ENCODE measurements around the gene NEAT1. TPM values are rescaled to one million over a fixed set of nuclear protein-coding genes. Genes with fewer than 3 reads are reported as not detected.

NEAT1 gene
- total and polyA plus RNA-seq, 2 of the 8 experiments (the other 6 are each of a cell fraction or from before 2014, with no cell fraction given): 2.4 to 10.7 TPM

DNA sequence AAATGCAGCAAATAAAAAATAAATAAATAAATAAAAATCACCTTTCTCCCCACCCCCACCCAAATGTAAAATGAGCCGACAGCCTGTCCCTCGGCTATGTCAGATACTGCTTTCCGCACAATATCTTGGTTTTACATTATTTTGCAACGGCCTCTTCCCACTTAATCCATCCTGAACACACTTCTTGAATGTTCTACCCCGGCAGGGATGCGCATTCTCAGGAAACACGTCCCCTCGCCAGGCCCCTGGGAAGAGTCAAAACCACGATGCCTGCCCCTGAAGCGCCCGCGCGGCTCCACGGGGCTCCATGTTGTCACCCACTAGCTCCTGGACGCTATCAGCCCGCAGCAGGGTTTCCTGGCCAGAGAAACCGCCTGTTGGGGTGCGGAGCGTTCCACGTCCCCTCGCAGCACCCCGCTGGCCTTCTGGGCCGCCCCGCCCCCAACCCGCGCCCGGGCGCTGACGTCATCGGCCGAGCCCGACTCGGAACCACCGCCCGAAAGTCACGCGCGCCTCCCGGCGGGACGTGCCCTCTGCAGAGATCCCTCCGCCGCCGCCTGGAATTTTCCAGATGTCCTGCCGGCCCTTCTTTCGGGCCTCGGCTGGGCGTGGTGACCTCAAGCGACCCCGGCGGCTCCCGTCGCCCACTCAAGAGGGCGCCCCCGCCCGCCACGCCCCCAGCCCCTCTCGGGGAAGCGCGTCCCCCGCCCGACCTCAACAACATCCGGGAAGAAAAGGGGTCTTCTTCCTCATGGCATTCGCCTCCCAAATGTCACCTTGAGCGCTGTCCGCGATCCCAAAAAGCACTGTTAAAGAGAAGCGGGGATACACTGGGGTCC is 585 bp upstream of the NEAT1 start:
- H3K4me2 ChIP-seq (ENCODE audit: insufficient read depth in 1 of 2, low read depth in 2 of 2, low read length in 2 of 2): peak overlapping the region; percentile 62 to 85
- peaks cover 35 to 72% (median 48%) of the 10 kb centered on the region in 4 experiments for H3K4me1 ChIP-seq (replicated peaks in 1 of 4; ENCODE audit: control insufficient read depth in 3 of 4, insufficient read depth in 4 of 4, low read length in 3 of 4)
- peak overlapping the region; percentile 91 for H2BK12ac ChIP-seq (ENCODE audit: low read depth, low read length)
- FAIRE-seq (no peak), DNase-seq (ENCODE audit: low read depth in 1 of 2, low spot score in 2 of 2) (peak; percentile 74 to 94)
- no peak overlapping the region for H3K14ac ChIP-seq (ENCODE audit: insufficient read length)
- no peak overlapping the region for H3K23ac ChIP-seq (ENCODE audit: insufficient read length)
- H2BK15ac ChIP-seq (ENCODE audit: low read length): no peak overlapping the region
- H2BK5ac ChIP-seq (ENCODE audit: low read depth, low read length): peak overlapping the region; percentile 99
- peak overlapping the region; percentile 43 to 70 (median 54) for H3K4me3 ChIP-seq (ENCODE audit: extremely low read depth in 1 of 4, insufficient read depth in 2 of 4, low read depth in 3 of 4, low read length in 4 of 4)
- no peaks in the 10 kb centered on the region for H3K36me3 ChIP-seq (ENCODE audit: control insufficient read depth in 2 of 4, insufficient read depth in 4 of 4, low read length in 3 of 4)
- H4K8ac ChIP-seq (ENCODE audit: extremely low read depth, insufficient read depth, low read length): peak overlapping the region; percentile 98; the same call in 1 of the 2 replicates
- POLR2A ChIA-PET (ENCODE audit: partially characterized antibody): interaction anchor here (0.7 to 20.8 kb wide), 36 partner anchors 7 to 209 kb away, joined by 3 to 826 read pairs (median 4); partner anchors contain the start of genes DPF2, MALAT1, SCYL1 and TIGD3
- peak overlapping the region; percentile 88 for H3K18ac ChIP-seq (ENCODE audit: extremely low read depth, low read length)
- peak overlapping the region; percentile 87; the same call in 1 of the 2 replicates for H2BK20ac ChIP-seq (ENCODE audit: low read length)
- no peaks in the 10 kb centered on the region; a peak in 1 of 7 replicates for H3K27me3 ChIP-seq (replicated peaks in 1 of 4; ENCODE audit: control insufficient read depth in 3 of 4, extremely low read depth in 1 of 4, insufficient read depth in 3 of 4, low read length in 3 of 4)
- H3K27ac ChIP-seq (ENCODE audit: low read depth, low read length): peak overlapping the region; percentile 80
- peaks cover 22% of the 10 kb centered on the region; the same call in 1 of the 2 replicates for H3K23me2 ChIP-seq (ENCODE audit: low read depth, low read length)
- H4K91ac ChIP-seq (replicated peaks; ENCODE audit: insufficient read length, low read length): peak overlapping the region; percentile 90
- H2AFZ ChIP-seq (ENCODE audit: low read length): no peak overlapping the region
- WGBS, 2 experiments (ENCODE audit: extremely low coverage in 1 of 2, insufficient coverage in 1 of 2, insufficient read length in 1 of 2, insufficient replicate concordance in 2 of 2, low coverage in 1 of 2, low lambda C conversion rate in 2 of 2, missing lambda C conversion rate in 1 of 2): 8% methylated on average over 57 of the region's 68 CpGs; no CpG with 5 or more reads in 1 of the 2 experiments
- CTCF ChIA-PET (ENCODE audit: partially characterized antibody): interaction anchor here (0.8 to 22.8 kb wide), 6 partner anchors 28 to 88 kb away, joined by 3 to 430 read pairs (median 4); no protein-coding TSS in a partner anchor
- no peak overlapping the region for H3K56ac ChIP-seq (replicated peaks; ENCODE audit: insufficient read length, low read depth, low read length)
- peak overlapping the region; percentile 95 for H3K4ac ChIP-seq (replicated peaks; ENCODE audit: insufficient read length, low read depth, low read length)
- peak overlapping the region; percentile 75 for H4K5ac ChIP-seq (ENCODE audit: insufficient read length, low read depth, low read length)
- H3K9ac ChIP-seq (replicated peaks in 1 of 4; ENCODE audit: extremely low read depth in 1 of 4, low read depth in 3 of 4, low read length in 3 of 4): peak overlapping the region in 3 of 4 experiments; percentile 73 to 80 (median 79); a peak in 6 of 7 replicates
- peak overlapping the region; percentile 67 for H2BK120ac ChIP-seq (replicated peaks; ENCODE audit: low read depth, low read length)
- H2AK5ac ChIP-seq (ENCODE audit: low read depth, low read length): peak overlapping the region; percentile 80; the same call in 1 of the 2 replicates
- peaks cover 7% of the 10 kb centered on the region; the same call in 1 of the 2 replicates for H3K79me1 ChIP-seq (ENCODE audit: low read depth, low read length)
- peaks cover 7 to 8% of the 10 kb centered on the region in 2 experiments for H4K20me1 ChIP-seq (replicated peaks in 1 of 2; ENCODE audit: control insufficient read depth in 1 of 2, insufficient read depth in 2 of 2, low read length in 2 of 2)
- H3K79me2 ChIP-seq (ENCODE audit: control insufficient read depth in 1 of 2, insufficient read depth in 2 of 2, low read length in 2 of 2): peaks cover 3 to 35% of the 10 kb centered on the region in 2 experiments
- no peaks in the 10 kb centered on the region for H3K9me3 ChIP-seq (ENCODE audit: insufficient read depth in 2 of 2, low read depth in 1 of 2, low read length in 1 of 2)
- TF ChIP-seq JUND (IDR thresholded peaks at IDR 0.05; ENCODE audit: low read length) (peak; percentile 94), KDM1A (IDR thresholded peaks at IDR 0.05; ENCODE audit: borderline replicate concordance, low read length) (no peak; the same call in 1 of the 2 replicates), TAF7 (optimal IDR thresholded peaks at IDR 0.05; ENCODE audit: borderline replicate concordance, low read depth, low read length) (peak; percentile 7), RFX5 (IDR thresholded peaks at IDR 0.05; ENCODE audit: borderline replicate concordance, low read depth, low read length) (no peak), CHD2 (IDR thresholded peaks at IDR 0.05; ENCODE audit: low read length) (peak; percentile 89), RAD21 (IDR thresholded peaks at IDR 0.05 in 1 of 2, conservative IDR thresholded peaks at IDR 0.05 in 1 of 2; ENCODE audit: low read depth in 2 of 2, low read length in 2 of 2) (0 out of 4 replicates have a peak, but pooled peaks of 1 of the 2 experiments have one; percentile 0), HDAC2 (IDR thresholded peaks at IDR 0.05; ENCODE audit: borderline replicate concordance in 1 of 2, low read depth in 2 of 2, low read length in 2 of 2) (0 out of 4 replicates have a peak, but pooled peaks of 1 of the 2 experiments have one; percentile 28), SP1 (IDR thresholded peaks at IDR 0.05; ENCODE audit: low read depth, low read length) (peak; percentile 40; the same call in 1 of the 2 replicates)
- TF ChIP-seq, protein P1, sequence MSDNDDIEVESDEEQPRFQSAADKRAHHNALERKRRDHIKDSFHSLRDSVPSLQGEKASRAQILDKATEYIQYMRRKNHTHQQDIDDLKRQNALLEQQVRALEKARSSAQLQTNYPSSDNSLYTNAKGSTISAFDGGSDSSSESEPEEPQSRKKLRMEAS (IDR thresholded peaks at IDR 0.05): peak; percentile 61

Data from H1 (cell line).